GM21717 (cell line): Measurements from ENCODE around the gene C12orf43.
A peak's percentile ranks its signal among the peaks of the same experiment; 100 is the strongest.
"Not testable (repeated sequence)": the region's sequence is repeated elsewhere in the genome, so short reads cannot be mapped to it uniquely, and the experiment has no call there.

ENCODE experiments used
- ATAC-seq: cut with Tn5 transposase; IDR thresholded peaks from one replicate; pipeline ENCODE4 v1.9.1; 2021; ENCODE audit warnings: mild to moderate bottlenecking, moderate library complexity; ENCODE audit not compliant: unreplicated experiment

The C12orf43 gene

GRCh38 chr12:121015825-121016766 is at the start of gene C12orf43:
Gene C12orf43 (minus strand): TSS chr12:121016487. CDS start chr12:121016474, 13 bp downstream.
- peak; percentile 94 for ATAC-seq

GRCh38 chr12:121065345-121065744 is 49.1 kb upstream of the C12orf43 start:
- ATAC-seq, result no peak

- ATAC-seq, result not testable (repeated sequence)
These were observed 48.3 kb upstream of the C12orf43 start for GRCh38 chr12:121064586-121064985.

GRCh38 chr12:121064116-121064515 is 47.8 kb upstream of the C12orf43 start:
- ATAC-seq, result no peak

GRCh38 chr12:121062391-121063045 is 46.2 kb upstream of the C12orf43 start:
- ATAC-seq, result no peak

- no peak for ATAC-seq
These were observed 45.5 kb upstream of the C12orf43 start for GRCh38 chr12:121061831-121062230.

- ATAC-seq, result peak; percentile 69
These were observed 44.1 kb upstream of the C12orf43 start for GRCh38 chr12:121060149-121061001.

- ATAC-seq, result peak; percentile 26
These were observed 43.0 kb upstream of the C12orf43 start for GRCh38 chr12:121059031-121059898.

GRCh38 chr12:121057794-121058193 is 41.5 kb upstream of the C12orf43 start:
- ATAC-seq, result no peak

- no peak for ATAC-seq
These were observed 37.4 kb upstream of the C12orf43 start for GRCh38 chr12:121053706-121054105.

GRCh38 chr12:121050725-121051124 is 34.4 kb upstream of the C12orf43 start:
- ATAC-seq, result no peak

- ATAC-seq, result no peak
These were observed 32.2 kb upstream of the C12orf43 start for GRCh38 chr12:121048442-121048841.

GRCh38 chr12:121047400-121047799 is 31.1 kb upstream of the C12orf43 start:
- not testable (repeated sequence) for ATAC-seq

- ATAC-seq, result no peak
These were observed 26.8 kb upstream of the C12orf43 start for GRCh38 chr12:121043067-121043466.

GRCh38 chr12:121038861-121039668 is 22.8 kb upstream of the C12orf43 start, which contains the start of gene OASL:
Gene OASL (minus strand): TSS chr12:121039246. CDS start chr12:121038971, 275 bp downstream.
- ATAC-seq, result peak; percentile 69

GRCh38 chr12:121036810-121037326 is 20.6 kb upstream of the C12orf43 start:
- no peak for ATAC-seq

- ATAC-seq, result no peak
These were observed 18.5 kb upstream of the C12orf43 start for GRCh38 chr12:121034616-121035305.

- no peak for ATAC-seq
These were observed 17.5 kb upstream of the C12orf43 start for GRCh38 chr12:121033625-121034349.
